C4-2B (cell line): Measurements from ENCODE around the gene NLRP1.

ENCODE experiments used
- H3K27ac ChIP-seq: fragments of 450-650 bp; 2 replicates; pipeline ENCODE4 v1.5.1; 2017
- CTCF ChIP-seq: fragments of 450-650 bp; conservative IDR thresholded peaks from 2 replicates; pipeline ENCODE4 v1.5.1; 2017; ENCODE audit warnings: mild to moderate bottlenecking
- ZFX ChIP-seq: fragments of 450-650 bp; IDR thresholded peaks from 2 replicates; pipeline ENCODE4 v1.6.1; 2017

The NLRP1 gene

GRCh38 chr17:5553479-5553878 is 30.8 kb downstream of the NLRP1 start:
- TF ChIP-seq ZFX (no peak), CTCF (no peak)
- H3K27ac ChIP-seq: no peak overlapping the region

GRCh38 chr17:5552841-5553240 is 31.5 kb downstream of the NLRP1 start:
- TF ChIP-seq CTCF: no peak
- TF ChIP-seq ZFX: no peak
- H3K27ac ChIP-seq: no peak overlapping the region

- no peak for TF ChIP-seq CTCF
- H3K27ac ChIP-seq: no peak overlapping the region
Observed at GRCh38 chr17:5545051-5545987, 39.0 kb downstream of the NLRP1 start.

GRCh38 chr17:5544115-5544514 is 40.2 kb downstream of the NLRP1 start:
- no peak overlapping the region for H3K27ac ChIP-seq
- TF ChIP-seq CTCF: no peak
- TF ChIP-seq ZFX: no peak

GRCh38 chr17:5541610-5542202 is 42.6 kb downstream of the NLRP1 start:
- TF ChIP-seq CTCF (no peak), ZFX (no peak)
- no peak overlapping the region for H3K27ac ChIP-seq

- no peak overlapping the region for H3K27ac ChIP-seq
- TF ChIP-seq CTCF: no peak
- TF ChIP-seq ZFX: no peak
Observed at GRCh38 chr17:5540321-5540720, 44.0 kb downstream of the NLRP1 start.

GRCh38 chr17:5539286-5539685 is 45.0 kb downstream of the NLRP1 start:
- TF ChIP-seq ZFX (no peak), CTCF (no peak)

More at GRCh38 chr17:5539286-5539685, 45.0 kb downstream of the NLRP1 start:
- no peak overlapping the region for H3K27ac ChIP-seq
